ENCODE measurements around the gene MXRA7. TPM values are rescaled to one million over a fixed set of nuclear protein-coding genes. Genes with fewer than 3 reads are reported as not detected.
A peak's percentile ranks its signal among the peaks of the same experiment; 100 is the strongest.

MXRA7 gene
- total RNA-seq, 4 donors from 2014 or later: 11.0 to 116 (median 39.2) TPM

DNA sequence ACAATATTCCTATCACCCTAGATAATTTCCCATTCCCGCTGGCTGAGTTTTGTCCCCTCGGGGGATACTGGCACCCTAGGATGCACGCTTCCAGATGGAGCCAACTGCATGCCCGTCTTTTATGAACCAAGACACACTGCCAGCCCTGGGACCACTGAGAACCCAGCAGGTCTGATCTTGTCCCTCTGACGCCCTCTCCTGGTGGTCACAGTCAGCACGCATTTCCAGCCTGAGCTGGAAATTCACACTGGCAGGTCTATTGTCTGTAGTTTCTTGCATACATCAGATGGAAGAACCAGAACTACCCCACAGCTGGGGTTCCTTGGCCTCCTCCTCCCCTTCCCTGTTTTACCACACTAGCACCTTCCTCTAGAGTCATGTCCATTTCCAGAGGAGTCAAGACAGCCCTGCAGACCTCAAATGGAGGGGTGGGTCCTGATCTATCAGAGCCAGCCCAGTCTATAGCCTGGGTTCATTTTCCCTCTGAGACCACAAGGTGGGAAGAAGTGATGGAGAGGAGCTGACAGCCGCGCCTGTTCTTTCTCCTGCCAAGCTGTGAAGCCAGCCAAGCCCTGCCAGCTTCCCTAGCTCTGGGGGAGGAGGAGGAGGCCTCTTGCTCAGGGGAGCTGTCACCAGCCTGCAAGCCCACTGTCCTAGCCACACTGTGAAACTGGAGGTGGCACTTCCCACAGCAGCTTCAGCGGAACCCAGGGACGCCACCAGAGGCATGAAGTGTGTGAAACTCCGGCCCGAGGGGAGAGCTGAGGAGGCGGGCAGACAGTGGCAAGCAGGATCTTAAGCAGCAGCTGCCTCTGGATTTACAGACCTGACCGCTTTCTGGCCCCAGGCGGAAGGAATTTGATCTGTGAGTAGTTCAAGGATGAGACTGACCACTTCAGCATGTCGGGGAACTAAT lies 29.3 kb downstream of the MXRA7 start:
- no peaks in the 10 kb centered on the region for H3K9me3 ChIP-seq
- peak overlapping the region; percentile 30 to 73 (median 62) for H3K27ac ChIP-seq
- H3K4me3 ChIP-seq: no peak overlapping the region
- DNase-seq: no peak
- H3K27me3 ChIP-seq: no peaks in the 10 kb centered on the region
- H3K4me1 ChIP-seq: peaks cover 14 to 57% (median 23%) of the 10 kb centered on the region in 3 donors
- 39% methylated on average over 6 to 9 of the region's 16 CpGs for WGBS, 2 donors
- TF ChIP-seq, protein P1, sequence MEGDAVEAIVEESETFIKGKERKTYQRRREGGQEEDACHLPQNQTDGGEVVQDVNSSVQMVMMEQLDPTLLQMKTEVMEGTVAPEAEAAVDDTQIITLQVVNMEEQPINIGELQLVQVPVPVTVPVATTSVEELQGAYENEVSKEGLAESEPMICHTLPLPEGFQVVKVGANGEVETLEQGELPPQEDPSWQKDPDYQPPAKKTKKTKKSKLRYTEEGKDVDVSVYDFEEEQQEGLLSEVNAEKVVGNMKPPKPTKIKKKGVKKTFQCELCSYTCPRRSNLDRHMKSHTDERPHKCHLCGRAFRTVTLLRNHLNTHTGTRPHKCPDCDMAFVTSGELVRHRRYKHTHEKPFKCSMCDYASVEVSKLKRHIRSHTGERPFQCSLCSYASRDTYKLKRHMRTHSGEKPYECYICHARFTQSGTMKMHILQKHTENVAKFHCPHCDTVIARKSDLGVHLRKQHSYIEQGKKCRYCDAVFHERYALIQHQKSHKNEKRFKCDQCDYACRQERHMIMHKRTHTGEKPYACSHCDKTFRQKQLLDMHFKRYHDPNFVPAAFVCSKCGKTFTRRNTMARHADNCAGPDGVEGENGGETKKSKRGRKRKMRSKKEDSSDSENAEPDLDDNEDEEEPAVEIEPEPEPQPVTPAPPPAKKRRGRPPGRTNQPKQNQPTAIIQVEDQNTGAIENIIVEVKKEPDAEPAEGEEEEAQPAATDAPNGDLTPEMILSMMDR (IDR thresholded peaks at IDR 0.05): peak; percentile 48 to 91 (median 77)
- no peak for TF ChIP-seq POLR2A (IDR thresholded peaks at IDR 0.05)
- H3K36me3 ChIP-seq: peaks cover 0 to 43% (median 0%) of the 10 kb centered on the region in 3 donors
- intact Hi-C loops (cut with DNase I): loop anchor here (10.0 kb wide), 1 partner anchor 157 kb away; no protein-coding TSS in a partner anchor

DNA sequence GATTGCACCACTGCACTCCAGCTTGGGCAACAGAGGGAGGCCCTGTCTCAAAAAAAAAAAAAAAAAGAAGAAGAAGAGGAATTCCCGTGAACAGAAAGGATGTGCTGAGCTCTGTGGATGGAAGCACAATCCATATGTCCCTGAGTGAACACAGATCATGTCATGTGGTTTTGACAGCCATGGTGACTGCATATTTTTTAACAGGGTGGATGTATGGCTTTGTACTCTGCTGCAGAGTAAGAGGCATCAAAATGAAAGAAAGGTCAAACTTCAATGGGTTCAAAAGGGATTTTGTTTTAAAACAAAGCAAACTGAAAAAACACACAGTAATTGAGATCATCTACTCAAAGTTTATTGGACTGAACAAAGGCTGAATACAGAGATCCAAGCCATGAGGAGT lies 31.5 kb downstream of the MXRA7 start:
- Histone ChIP-seq H3K9me3 (no peaks in the 10 kb centered on the region), H3K36me3 (peaks cover 0 to 35% (median 0%) of the 10 kb centered on the region in 3 donors), H3K27ac (no peak overlapping the region), H3K4me1 (peaks cover 14 to 34% (median 16%) of the 10 kb centered on the region in 3 donors), H3K4me3 (no peak overlapping the region), H3K27me3 (no peaks in the 10 kb centered on the region)
- intact Hi-C loops (cut with DNase I): no loop called here
- no peak for DNase-seq
- TF ChIP-seq, protein P1 (IDR thresholded peaks at IDR 0.05): no peak
- TF ChIP-seq POLR2A (IDR thresholded peaks at IDR 0.05): no peak
- 47 to 55% methylated on average over 1 of the region's 1 CpG for WGBS, 2 donors

DNA sequence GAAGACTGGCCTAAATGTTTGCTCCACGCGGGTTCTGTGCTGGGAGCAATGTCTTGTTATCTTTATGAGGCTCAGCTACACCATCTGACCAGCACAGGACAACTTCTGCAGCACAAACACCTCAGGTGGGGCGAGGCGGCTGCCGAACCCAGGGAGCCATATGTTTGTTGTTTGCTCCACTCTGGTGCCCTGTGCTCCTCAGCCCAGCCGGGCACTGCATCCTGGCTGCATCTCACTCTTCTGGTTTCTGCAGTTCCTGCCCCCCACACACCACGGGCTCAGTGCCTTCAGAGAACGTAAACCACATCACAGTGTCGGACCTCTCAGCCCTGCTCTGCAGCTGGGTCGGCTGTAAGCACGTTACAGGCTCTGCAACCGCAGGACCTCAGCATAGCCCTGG lies 32.4 kb downstream of the MXRA7 start:
- Histone ChIP-seq H3K27me3 (no peaks in the 10 kb centered on the region), H3K36me3 (peaks cover 0 to 26% (median 0%) of the 10 kb centered on the region in 3 donors), H3K9me3 (no peaks in the 10 kb centered on the region), H3K4me3 (no peak overlapping the region), H3K27ac (no peak overlapping the region), H3K4me1 (peaks cover 14 to 25% (median 16%) of the 10 kb centered on the region in 3 donors)
- TF ChIP-seq, protein P1 (IDR thresholded peaks at IDR 0.05): no peak
- no peak for TF ChIP-seq POLR2A (IDR thresholded peaks at IDR 0.05)
- intact Hi-C loops (cut with DNase I): no loop called here
- no peak for DNase-seq
- WGBS, 2 donors: 67 to 83% methylated on average over 8 to 12 of the region's 12 CpGs

DNA sequence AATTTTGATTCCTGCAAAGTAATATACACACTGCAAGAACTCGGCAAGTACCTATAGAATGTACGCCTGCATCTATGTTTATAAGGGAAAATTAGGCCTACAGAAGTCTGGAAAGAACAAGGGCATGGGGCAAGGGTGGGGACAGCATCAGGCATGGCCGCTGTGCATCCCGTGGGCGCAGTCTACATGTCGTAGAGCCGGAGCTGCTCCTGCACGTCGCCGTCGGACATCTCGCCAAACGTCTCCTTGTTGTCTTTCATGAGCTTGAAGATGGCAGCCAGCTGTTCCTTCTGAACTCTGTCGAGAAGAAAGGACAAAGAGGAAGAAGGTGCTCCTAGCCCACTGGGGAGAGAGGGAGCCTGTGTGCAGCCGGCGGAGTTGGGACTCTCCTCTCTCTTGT lies 33.4 kb downstream of the MXRA7 start:
- TF ChIP-seq POLR2A (IDR thresholded peaks at IDR 0.05): no peak
- TF ChIP-seq, protein P1 (IDR thresholded peaks at IDR 0.05): no peak
- Histone ChIP-seq H3K36me3 (peaks cover 0 to 17% (median 0%) of the 10 kb centered on the region in 3 donors), H3K27me3 (no peaks in the 10 kb centered on the region), H3K4me1 (peaks cover 12 to 23% (median 14%) of the 10 kb centered on the region in 3 donors), H3K4me3 (no peak overlapping the region), H3K27ac (no peak overlapping the region), H3K9me3 (no peaks in the 10 kb centered on the region)
- WGBS, 2 donors: 86% methylated on average over 6 to 15 of the region's 16 CpGs
- no peak for DNase-seq
- intact Hi-C loops (cut with DNase I): no loop called here

DNA sequence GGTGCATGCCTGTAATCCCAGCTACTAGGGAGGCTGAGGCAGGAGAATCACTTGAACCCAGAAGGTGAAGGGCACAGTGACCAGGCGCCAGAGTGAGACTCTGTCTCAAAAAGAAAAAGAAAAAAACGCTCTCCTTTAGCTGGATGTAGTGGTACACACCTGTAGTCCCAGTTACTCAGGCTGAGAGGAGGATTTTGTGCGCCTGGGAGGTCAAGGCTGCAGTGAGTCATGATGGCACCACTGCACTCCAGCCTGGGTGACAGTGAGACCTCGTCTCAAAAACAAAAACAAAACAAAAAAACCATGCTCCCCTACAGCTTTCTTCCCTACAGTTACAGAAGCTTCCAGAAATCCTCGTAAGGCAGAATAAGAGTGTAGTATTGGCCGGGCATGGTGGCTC lies 34.1 kb downstream of the MXRA7 start:
- H3K27ac ChIP-seq: no peak overlapping the region
- no peak for DNase-seq
- 78 to 79% methylated on average over 6 of the region's 6 CpGs for WGBS, 2 donors
- H3K36me3 ChIP-seq: peaks cover 0 to 12% (median 0%) of the 10 kb centered on the region in 3 donors
- peaks cover 7 to 21% (median 9%) of the 10 kb centered on the region in 3 donors for H3K4me1 ChIP-seq
- intact Hi-C loops (cut with DNase I): no loop called here
- no peaks in the 10 kb centered on the region for H3K27me3 ChIP-seq
- no peak for TF ChIP-seq POLR2A (IDR thresholded peaks at IDR 0.05)
- TF ChIP-seq, protein P1 (IDR thresholded peaks at IDR 0.05): no peak
- H3K9me3 ChIP-seq: no peaks in the 10 kb centered on the region
- no peak overlapping the region for H3K4me3 ChIP-seq
